ENCODE data around the gene INPP5K.

DNA sequence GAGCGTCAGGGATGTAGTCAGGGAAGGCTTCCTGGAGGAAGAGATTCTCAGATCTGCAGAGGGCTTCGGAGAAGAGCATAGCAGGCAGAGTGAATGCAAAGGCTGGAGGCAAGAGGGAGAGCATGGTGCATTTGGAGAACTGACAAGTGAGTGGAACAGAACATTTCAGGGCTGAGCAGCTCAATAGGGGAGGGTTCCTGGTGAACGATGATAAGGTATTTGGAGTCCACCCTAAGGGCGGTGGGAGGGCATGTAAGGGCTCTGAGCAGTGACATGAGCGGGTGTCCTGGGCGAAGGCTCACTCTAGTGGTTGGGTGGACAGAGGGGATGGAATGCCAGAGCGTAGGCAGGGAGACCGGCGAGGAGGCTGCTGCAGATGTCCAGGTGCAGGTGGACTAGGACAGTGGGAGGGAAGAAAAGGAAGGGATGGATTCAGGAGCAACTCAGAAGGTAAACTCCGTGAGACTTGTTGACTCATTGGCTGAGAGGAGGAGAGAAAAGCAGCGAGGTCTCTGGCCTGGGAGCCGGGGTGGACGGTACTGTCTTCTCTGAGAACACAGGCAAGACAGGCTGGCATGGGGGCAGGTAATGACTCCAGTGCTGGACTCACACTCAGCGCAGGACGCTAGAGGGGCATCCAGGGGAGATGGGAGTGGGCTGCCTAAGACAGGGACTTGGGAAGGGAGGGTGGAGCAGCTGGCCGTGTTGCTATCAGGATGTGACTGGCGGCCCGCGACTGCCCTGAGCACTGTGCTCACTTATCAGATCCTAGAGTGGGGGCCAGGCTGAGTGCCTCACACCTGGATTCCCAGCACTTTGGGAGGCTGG is 47.6 kb upstream of the INPP5K start:
- no peak for TF ChIP-seq POLR2A (IDR thresholded peaks at IDR 0.05)
- TF ChIP-seq CTCF (IDR thresholded peaks at IDR 0.05 in 4 of 5, conservative IDR thresholded peaks at IDR 0.05 in 1 of 5): no peak
